Measurements from ENCODE around the gene PPP3R1. TPM values are rescaled to one million over a fixed set of nuclear protein-coding genes. Genes with fewer than 3 reads are reported as not detected.

PPP3R1 gene
- total RNA-seq, 1 experiment from 2014 or later = 26.5 TPM

- H3K27me3 ChIP-seq (replicated peaks) = no peaks in the 10 kb centered on the region
- H3K27ac ChIP-seq = peak overlapping the region; percentile 94
- peak overlapping the region; percentile 62 for H3K4me3 ChIP-seq
- H3K36me3 ChIP-seq = peaks cover 19% of the 10 kb centered on the region
- DNase-seq (ENCODE audit: low read depth in 1 of 2, low spot score in 2 of 2) = no peak
- H3K4me1 ChIP-seq (replicated peaks) = peaks cover 10% of the 10 kb centered on the region; the same call in 1 of the 2 replicates
- H3K9me3 ChIP-seq (replicated peaks) = no peaks in the 10 kb centered on the region
Observed at GRCh38 chr2:68157002-68157401, 95.3 kb downstream of the PPP3R1 start.

GRCh38 chr2:68156419-68156818, 95.9 kb downstream of the PPP3R1 start:
- no peaks in the 10 kb centered on the region for H3K27me3 ChIP-seq (replicated peaks)
- peaks cover 10% of the 10 kb centered on the region; the same call in 1 of the 2 replicates for H3K4me1 ChIP-seq (replicated peaks)
- H3K4me3 ChIP-seq = peak overlapping the region; percentile 62
- peak overlapping the region; percentile 94; the same call in 1 of the 2 replicates for H3K27ac ChIP-seq
- H3K9me3 ChIP-seq (replicated peaks) = no peaks in the 10 kb centered on the region
- peaks cover 15% of the 10 kb centered on the region for H3K36me3 ChIP-seq
- DNase-seq (ENCODE audit: low read depth in 1 of 2, low spot score in 2 of 2) = no peak

GRCh38 chr2:68155618-68156017, 96.7 kb downstream of the PPP3R1 start:
- DNase-seq (ENCODE audit: low read depth in 1 of 2, low spot score in 2 of 2) = no peak
- H3K27ac ChIP-seq = no peak overlapping the region
- H3K36me3 ChIP-seq = peaks cover 7% of the 10 kb centered on the region
- H3K27me3 ChIP-seq (replicated peaks) = no peaks in the 10 kb centered on the region
- no peak overlapping the region for H3K4me3 ChIP-seq
- peaks cover 10% of the 10 kb centered on the region; the same call in 1 of the 2 replicates for H3K4me1 ChIP-seq (replicated peaks)
- no peaks in the 10 kb centered on the region for H3K9me3 ChIP-seq (replicated peaks)

DNA sequence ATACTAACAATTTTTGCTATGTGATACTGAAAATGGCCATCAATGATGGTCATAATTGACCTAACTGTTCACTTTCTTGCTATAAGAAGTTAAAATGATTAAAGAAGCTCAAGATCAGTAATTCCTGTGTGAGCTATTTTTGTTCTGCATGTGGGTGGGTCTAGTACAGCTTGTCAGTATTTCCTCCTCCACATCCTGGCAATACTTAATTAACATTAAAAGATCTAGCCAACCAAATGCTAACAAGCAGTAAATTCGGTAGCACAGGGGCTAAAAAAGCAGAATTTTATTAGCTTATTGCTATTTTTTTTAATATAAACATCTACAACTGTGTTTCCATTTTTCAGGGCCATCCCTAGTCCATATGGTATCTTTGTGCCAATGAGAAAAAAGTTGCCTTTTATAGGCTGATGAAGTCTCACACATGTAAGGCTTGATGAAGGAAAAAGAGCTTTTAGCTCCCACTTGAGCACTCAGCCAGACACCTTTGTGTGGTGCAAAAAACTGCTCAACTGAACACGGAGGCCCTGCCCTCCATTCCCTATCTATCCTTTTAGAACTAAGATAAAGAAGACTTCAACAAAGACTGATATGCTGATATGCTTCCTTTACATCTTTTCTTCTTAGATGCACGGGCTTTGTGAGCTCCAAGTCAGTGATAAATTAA, 99.5 kb downstream of the PPP3R1 start:
- Histone ChIP-seq H3K27ac (no peak overlapping the region), H3K27me3 (replicated peaks) (no peaks in the 10 kb centered on the region), H3K4me1 (replicated peaks) (peaks cover 4% of the 10 kb centered on the region; the same call in 1 of the 2 replicates), H3K9me3 (replicated peaks) (no peaks in the 10 kb centered on the region), H3K4me3 (no peak overlapping the region), H3K36me3 (no peaks in the 10 kb centered on the region)
- DNase-seq (ENCODE audit: low read depth in 1 of 2, low spot score in 2 of 2) = no peak

DNA sequence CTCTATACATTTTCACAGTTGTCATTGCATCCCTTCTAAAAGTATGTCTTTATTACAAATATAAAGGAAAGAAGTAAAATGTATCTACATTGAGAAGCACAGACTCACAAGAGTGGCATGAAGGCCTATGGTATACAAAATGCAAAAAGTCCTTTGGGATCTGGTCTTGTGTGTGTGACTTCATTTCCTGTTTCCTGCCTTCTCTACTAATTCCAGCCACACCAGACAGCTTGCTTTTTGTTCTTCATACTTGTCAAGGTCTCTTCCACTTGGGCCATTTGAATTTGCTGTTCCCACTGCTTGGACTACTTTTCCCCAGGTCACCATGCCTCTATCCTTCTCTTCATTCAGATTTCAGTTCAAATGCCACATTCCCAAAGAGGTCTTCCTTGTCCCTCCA, 101.3 kb downstream of the PPP3R1 start:
- no peaks in the 10 kb centered on the region for H3K4me1 ChIP-seq (replicated peaks)
- H3K27ac ChIP-seq = no peak overlapping the region
- H3K4me3 ChIP-seq = no peak overlapping the region
- H3K36me3 ChIP-seq = no peaks in the 10 kb centered on the region
- H3K27me3 ChIP-seq (replicated peaks) = no peaks in the 10 kb centered on the region
- no peak for DNase-seq (ENCODE audit: low read depth in 1 of 2, low spot score in 2 of 2)
- no peaks in the 10 kb centered on the region for H3K9me3 ChIP-seq (replicated peaks)

- Histone ChIP-seq H3K4me3 (no peak overlapping the region), H3K27me3 (replicated peaks) (no peaks in the 10 kb centered on the region), H3K4me1 (replicated peaks) (no peaks in the 10 kb centered on the region), H3K36me3 (peaks cover 7% of the 10 kb centered on the region; the same call in 1 of the 2 replicates), H3K9me3 (replicated peaks) (no peaks in the 10 kb centered on the region), H3K27ac (no peak overlapping the region)
- DNase-seq (ENCODE audit: low read depth in 1 of 2, low spot score in 2 of 2) = no peak
Observed at GRCh38 chr2:68141875-68142274, 110.5 kb downstream of the PPP3R1 start.

DNA sequence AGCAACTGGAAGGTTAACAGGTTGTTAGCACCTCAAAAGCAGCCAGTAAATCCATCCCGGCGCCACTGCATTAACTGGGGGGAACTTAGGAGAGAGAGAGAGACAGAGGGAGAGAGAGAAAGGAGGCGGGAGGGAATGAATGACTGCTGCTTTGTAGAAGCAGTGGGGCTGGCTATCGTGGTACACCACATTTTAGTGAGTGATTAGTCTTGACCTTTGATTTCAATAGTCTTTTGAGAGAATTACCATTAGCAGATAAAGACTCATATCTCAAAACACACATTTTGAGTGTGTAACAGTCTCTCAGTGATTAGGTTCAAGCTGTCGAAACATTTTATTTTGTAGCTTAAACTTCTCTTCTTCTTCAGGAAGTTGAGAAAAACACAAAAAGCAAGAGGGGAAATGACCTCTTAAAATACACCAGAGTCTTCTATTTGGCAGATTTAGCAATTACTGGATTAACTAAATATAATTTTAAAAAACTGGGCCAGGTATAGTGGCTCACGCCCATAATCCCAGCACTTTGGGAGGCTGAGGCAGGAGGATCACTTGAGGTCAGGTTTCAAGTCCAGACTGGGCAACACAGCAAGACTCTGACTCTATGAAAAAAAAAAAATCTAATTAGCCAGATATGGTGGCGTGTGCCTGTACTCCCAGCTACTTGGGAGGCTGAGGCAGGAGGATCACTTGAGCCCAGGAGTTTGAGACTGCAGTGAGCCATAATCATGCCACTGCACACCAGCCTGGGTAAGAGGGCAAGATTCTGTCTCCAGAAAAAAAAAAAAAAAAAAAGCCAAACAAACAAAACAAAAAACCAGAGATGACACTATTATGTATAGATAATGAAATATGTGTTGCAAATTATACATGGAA, 116.6 kb downstream of the PPP3R1 start:
- DNase-seq (ENCODE audit: low read depth in 1 of 2, low spot score in 2 of 2) = no peak
- Histone ChIP-seq H3K27me3 (replicated peaks) (no peaks in the 10 kb centered on the region), H3K9me3 (replicated peaks) (no peaks in the 10 kb centered on the region), H3K36me3 (peaks cover 13% of the 10 kb centered on the region; the same call in 1 of the 2 replicates), H3K27ac (no peak overlapping the region), H3K4me3 (no peak overlapping the region), H3K4me1 (replicated peaks) (no peaks in the 10 kb centered on the region)

- H3K36me3 ChIP-seq = peaks cover 8% of the 10 kb centered on the region; the same call in 1 of the 2 replicates
- H3K27me3 ChIP-seq (replicated peaks) = no peaks in the 10 kb centered on the region
- no peak overlapping the region for H3K27ac ChIP-seq
- DNase-seq (ENCODE audit: low read depth in 1 of 2, low spot score in 2 of 2) = no peak
- H3K4me3 ChIP-seq = no peak overlapping the region
- H3K9me3 ChIP-seq (replicated peaks) = no peaks in the 10 kb centered on the region
- no peaks in the 10 kb centered on the region for H3K4me1 ChIP-seq (replicated peaks)
Observed at GRCh38 chr2:68134554-68134953, 117.8 kb downstream of the PPP3R1 start.

DNA sequence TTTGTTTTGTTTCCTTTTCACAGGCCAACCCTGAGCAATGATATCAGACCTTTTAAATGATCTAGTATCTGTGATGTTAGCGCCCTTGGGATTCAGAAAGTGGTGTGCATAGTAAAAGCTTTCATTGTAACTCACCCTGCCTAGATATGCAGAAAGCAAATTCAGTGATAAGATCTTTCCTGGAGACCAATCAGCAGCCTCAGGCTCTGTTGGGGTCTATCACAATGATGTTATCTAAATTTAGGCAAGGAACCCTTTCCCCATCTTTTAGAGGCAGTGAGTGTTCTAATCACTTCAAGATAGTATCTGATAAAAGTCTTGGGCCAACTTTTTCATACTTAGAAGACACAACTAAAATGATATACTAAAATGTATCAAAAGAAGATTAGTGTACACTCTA, 118.2 kb downstream of the PPP3R1 start:
- Histone ChIP-seq H3K36me3 (peaks cover 8% of the 10 kb centered on the region; the same call in 1 of the 2 replicates), H3K27me3 (replicated peaks) (no peaks in the 10 kb centered on the region), H3K4me1 (replicated peaks) (no peaks in the 10 kb centered on the region), H3K27ac (no peak overlapping the region), H3K4me3 (no peak overlapping the region), H3K9me3 (replicated peaks) (no peaks in the 10 kb centered on the region)
- DNase-seq (ENCODE audit: low read depth in 1 of 2, low spot score in 2 of 2) = no peak

Other genes with a start within 250 kb of the PPP3R1 start
- 77.7 and 83.3 TPM in 2 replicates for gene C1D, start 189.5 kb downstream of the PPP3R1 start, total RNA-seq (2014; rRNA removed; shearing (Covaris generic))
- gene PNO1, start 94.6 kb downstream of the PPP3R1 start, total RNA-seq (2014; rRNA removed; shearing (Covaris generic)) = 31.4 and 39.3 TPM in 2 replicates
- gene CNRIP1, start 67.4 kb upstream of the PPP3R1 start, total RNA-seq (2014; rRNA removed; shearing (Covaris generic)) = 5.0 and 14.0 TPM in 2 replicates
- gene PLEK, start 112.8 kb upstream of the PPP3R1 start, total RNA-seq (2014; rRNA removed; shearing (Covaris generic)) = not detected in 2 replicates
- 0.60 and 0.74 TPM in 2 replicates for gene FBXO48, start 214.8 kb upstream of the PPP3R1 start, total RNA-seq (2014; rRNA removed; shearing (Covaris generic))
- 1.2 and 1.8 TPM in 2 replicates for gene APLF, start 215.1 kb upstream of the PPP3R1 start, total RNA-seq (2014; rRNA removed; shearing (Covaris generic))

All from SJSA1 (cell line).